ENCODE results near the gene STMP1.

STMP1 gene

GRCh38 chr7:135704074-135704473, 41.8 kb downstream of the STMP1 start:
- Histone ChIP-seq H3K27me3 (no peaks in the 10 kb centered on the region), H3K27ac (no peak overlapping the region), H3K4me3 (no peak overlapping the region), H3K4me1 (no peaks in the 10 kb centered on the region), H3K9me3 (no peaks in the 10 kb centered on the region), H3K36me3 (peaks cover 0 to 14% (median 11%) of the 10 kb centered on the region in 3 donors)
- intact Hi-C loops (cut with DNase I; ENCODE audit: low total_unique reads) = no loop called here
- no peak for DNase-seq
- TF ChIP-seq CTCF (IDR thresholded peaks at IDR 0.05) = no peak

GRCh38 chr7:135704698-135705097, 42.4 kb downstream of the STMP1 start:
- intact Hi-C loops (cut with DNase I; ENCODE audit: low total_unique reads) = no loop called here
- H3K27me3 ChIP-seq = no peaks in the 10 kb centered on the region
- H3K27ac ChIP-seq = no peak overlapping the region
- no peak for DNase-seq
- H3K4me1 ChIP-seq = no peaks in the 10 kb centered on the region
- no peak overlapping the region for H3K4me3 ChIP-seq
- TF ChIP-seq CTCF (IDR thresholded peaks at IDR 0.05) = no peak
- H3K36me3 ChIP-seq = peaks cover 0 to 14% (median 9%) of the 10 kb centered on the region in 3 donors
- H3K9me3 ChIP-seq = no peaks in the 10 kb centered on the region

GRCh38 chr7:135706038-135706742, 43.9 kb downstream of the STMP1 start:
- Histone ChIP-seq H3K4me1 (peaks cover 0 to 6% (median 0%) of the 10 kb centered on the region in 4 donors), H3K27me3 (no peaks in the 10 kb centered on the region), H3K36me3 (peaks cover 0 to 5% (median 0%) of the 10 kb centered on the region in 3 donors), H3K9me3 (no peaks in the 10 kb centered on the region), H3K27ac (no peak overlapping the region), H3K4me3 (no peak overlapping the region)
- intact Hi-C loops (cut with DNase I; ENCODE audit: low total_unique reads) = no loop called here
- DNase-seq = no peak
- TF ChIP-seq CTCF (IDR thresholded peaks at IDR 0.05) = no peak

- no peaks in the 10 kb centered on the region for H3K9me3 ChIP-seq
- no peaks in the 10 kb centered on the region for H3K27me3 ChIP-seq
- no peak for TF ChIP-seq CTCF (IDR thresholded peaks at IDR 0.05)
- H3K27ac ChIP-seq = no peak overlapping the region
- H3K4me1 ChIP-seq = peaks cover 0 to 10% (median 0%) of the 10 kb centered on the region in 4 donors
- H3K4me3 ChIP-seq = no peak overlapping the region
- peaks cover 0 to 5% (median 0%) of the 10 kb centered on the region in 3 donors for H3K36me3 ChIP-seq
- DNase-seq = no peak
- intact Hi-C loops (cut with DNase I; ENCODE audit: low total_unique reads) = no loop called here
Observed at GRCh38 chr7:135706858-135707569, 44.7 kb downstream of the STMP1 start.

- no peak for TF ChIP-seq CTCF (IDR thresholded peaks at IDR 0.05)
- Histone ChIP-seq H3K36me3 (peaks cover 0 to 5% (median 0%) of the 10 kb centered on the region in 3 donors), H3K4me1 (peaks cover 0 to 10% (median 0%) of the 10 kb centered on the region in 4 donors), H3K9me3 (no peaks in the 10 kb centered on the region), H3K27ac (no peak overlapping the region), H3K27me3 (no peaks in the 10 kb centered on the region), H3K4me3 (no peak overlapping the region)
- intact Hi-C loops (cut with DNase I; ENCODE audit: low total_unique reads) = no loop called here
- DNase-seq = no peak
Observed at GRCh38 chr7:135707570-135707966, 45.3 kb downstream of the STMP1 start.

All from tibial artery (tissue), 4 donors.